B cell (primary cell): Measurements from ENCODE around the gene SLIRP. TPM values are rescaled to one million over a fixed set of nuclear protein-coding genes. Genes with fewer than 3 reads are reported as not detected.

Experiments
- ATAC-seq: fragments of 200-7000 bp; cut with Tn5 transposase; one replicate; pipeline ENCODE4 v1.10.0; 2021; ENCODE audit warnings: low read depth, mild to moderate bottlenecking, moderate number of reproducible peaks, moderate library complexity
- CTCF ChIA-PET: fragments of 350-600 bp; sonication (Branson Sonifier 250); formaldehyde crosslinking; loops from one replicate; lab custom pipeline; 2021; ENCODE audit warnings: antibody characterized with exemption, inconsistent platforms; lab: Charles Lee
- POLR2A ChIA-PET: fragments of 350-600 bp; sonication (Branson Sonifier 250); formaldehyde crosslinking; loops from one replicate; lab custom pipeline; 2021; ENCODE audit warnings: antibody characterized with exemption; lab: Charles Lee
- DNase-seq: peaks from one replicate; pipeline ENCODE4 v3.0.0; 2013
- H2AFZ ChIP-seq: 2 replicates; pipeline ENCODE4 v1.6.1; 2012; ENCODE audit warnings: mild to moderate bottlenecking, low read depth, low read length; ENCODE audit not compliant: insufficient read depth, poor library complexity, severe bottlenecking
- H3K27ac ChIP-seq, 2 donors: 1 replicate in 1 of 2; 2 replicates in 1 of 2; pipeline ENCODE4 v1.5.1; 2012 to 2013; ENCODE audit warnings: low read length in 2 of 2, mild to moderate bottlenecking in 2 of 2, moderate library complexity in 1 of 2
- H3K27me3 ChIP-seq, 4 experiments: fragments of 200-600 bp in 1 of 4; sonication (generic) in 1 of 4; replicated peaks in 1 of 4; 1 replicate in 2 of 4; 2 replicates in 2 of 4; pipeline versions ENCODE4 v1.6.1 to v1.7.0; 2013 to 2016; ENCODE audit warnings: low read length in 3 of 4, mild to moderate bottlenecking in 2 of 4, mixed read lengths in 1 of 4, moderate library complexity in 1 of 4; ENCODE audit not compliant: insufficient read depth in 4 of 4, control insufficient read depth in 3 of 4; ENCODE audit errors: control extremely low read depth in 1 of 4
- H3K36me3 ChIP-seq, 2 experiments: replicated peaks in 1 of 2; 1 replicate in 1 of 2; 2 replicates in 1 of 2; pipeline versions ENCODE4 v1.6.1 to v1.7.1; 2013; ENCODE audit warnings: low read length in 1 of 2; ENCODE audit not compliant: insufficient read depth in 2 of 2, control insufficient read depth in 1 of 2; ENCODE audit errors: control extremely low read depth in 1 of 2, extremely low read depth in 1 of 2
- H3K4me1 ChIP-seq, 2 donors: fragments of 200-600 bp in 1 of 2; sonication (generic) in 1 of 2; 1 replicate in 1 of 2; 2 replicates in 1 of 2; pipeline versions ENCODE4 v1.5.1 to v1.6.1; 2013 to 2017; ENCODE audit warnings: low read length in 2 of 2; ENCODE audit not compliant: control insufficient read depth in 2 of 2, insufficient read depth in 2 of 2
- H3K4me2 ChIP-seq: replicated peaks from 2 replicates; pipeline ENCODE3; 2012; ENCODE audit warnings: mild to moderate bottlenecking, low read depth, low read length; ENCODE audit not compliant: poor library complexity, severe bottlenecking
- H3K4me3 ChIP-seq, 5 experiments: fragments of 200-600 bp in 1 of 5; sonication (generic) in 1 of 5; 1 replicate in 3 of 5; 2 replicates in 2 of 5; pipeline versions ENCODE4 v1.5.1 to v1.7.0; 2011 to 2016; ENCODE audit warnings: low read length in 4 of 5, mild to moderate bottlenecking in 4 of 5, low read depth in 2 of 5, control low read depth in 1 of 5, moderate library complexity in 1 of 5; ENCODE audit not compliant: insufficient read depth in 1 of 5; ENCODE audit errors: control extremely low read depth in 1 of 5, extremely low read depth in 1 of 5
- H3K79me2 ChIP-seq: fragments of 200-600 bp; sonication (generic); one replicate; pipeline ENCODE4 v1.6.0; 2016; ENCODE audit warnings: low read length; ENCODE audit not compliant: control insufficient read depth, insufficient read depth
- H3K9ac ChIP-seq: fragments of 200-600 bp; sonication (generic); 2 replicates; pipeline ENCODE4 v1.6.1; 2017; ENCODE audit warnings: mild to moderate bottlenecking, low read length, moderate library complexity
- H3K9me3 ChIP-seq, 3 donors: one replicate each; pipeline versions ENCODE4 v1.6.1 to v1.7.1; 2013; ENCODE audit warnings: low read length in 2 of 3; ENCODE audit not compliant: control insufficient read depth in 2 of 3, insufficient read depth in 1 of 3; ENCODE audit errors: control extremely low read depth in 1 of 3
- H4K20me1 ChIP-seq: 2 replicates; pipeline ENCODE4 v1.6.0; 2012; ENCODE audit warnings: mild to moderate bottlenecking, low read length; ENCODE audit not compliant: insufficient read depth, control insufficient read depth, poor library complexity, severe bottlenecking
- H3K27ac Mint-ChIP-seq: one replicate; pipeline ENCODE4 v1.8.0; 2021; ENCODE audit warnings: mixed read lengths
- H3K27me3 Mint-ChIP-seq: one replicate; pipeline ENCODE4 v1.8.0; 2021; ENCODE audit warnings: mixed read lengths
- H3K4me1 Mint-ChIP-seq: one replicate; pipeline ENCODE4 v1.8.0; 2021; ENCODE audit warnings: mixed read lengths
- H3K4me3 Mint-ChIP-seq: one replicate; pipeline ENCODE4 v1.8.0; 2021; ENCODE audit warnings: mixed read lengths
- H3K9me3 Mint-ChIP-seq: one replicate; pipeline ENCODE4 v1.8.0; 2022; ENCODE audit warnings: mixed read lengths; ENCODE audit not compliant: insufficient read depth
- EZH2 ChIP-seq: IDR thresholded peaks from 2 replicates; pipeline ENCODE4 v1.6.1; 2012; ENCODE audit warnings: borderline replicate concordance, low read depth, mild to moderate bottlenecking, moderate library complexity, low read length; ENCODE audit not compliant: insufficient read depth, poor library complexity, severe bottlenecking
- WGBS: methylation state at CpG from one replicate; pipeline ENCODE4 v1.1.5; 2013; ENCODE audit warnings: missing lambda C conversion rate; ENCODE audit not compliant: insufficient coverage; 5-methylcytosine and 5-hydroxymethylcytosine counted together
- intact Hi-C: fragments of 100-400 bp; cut with micrococcal nuclease; formaldehyde crosslinking; loops from one replicate; pipeline ENCODE4 v1.10.0; 2022
- polyA plus RNA-seq: library from polyadenylated mRNA; depleted of rRNA; stranded (reverse); fragments of >200 nt; gene quantifications from 2 replicates; pipeline ENCODE4 v1.2.3, GENCODE V29; 2012
- total RNA-seq, 2 donors: library from RNA; stranded (reverse); fragments of 120-200 nt in 1 of 2; gene quantifications; 1 replicate in 1 of 2; 2 replicates in 1 of 2; pipeline versions ENCODE4 v1.2.3 to v1.2.4, GENCODE V29; 2013 to 2022
- TF ChIP-seq, protein P1 (sequence below): fragments of 200-600 bp; IDR thresholded peaks from one replicate; pipeline ENCODE4 v1.8.0; 2022; ENCODE audit warnings: antibody characterized with exemption, mild to moderate bottlenecking

Gene SLIRP
- total and polyA plus RNA-seq, 2 donors (not counting 1 experiment from before 2014, with no cell fraction given), result 33.8 to 36.7 TPM

DNA sequence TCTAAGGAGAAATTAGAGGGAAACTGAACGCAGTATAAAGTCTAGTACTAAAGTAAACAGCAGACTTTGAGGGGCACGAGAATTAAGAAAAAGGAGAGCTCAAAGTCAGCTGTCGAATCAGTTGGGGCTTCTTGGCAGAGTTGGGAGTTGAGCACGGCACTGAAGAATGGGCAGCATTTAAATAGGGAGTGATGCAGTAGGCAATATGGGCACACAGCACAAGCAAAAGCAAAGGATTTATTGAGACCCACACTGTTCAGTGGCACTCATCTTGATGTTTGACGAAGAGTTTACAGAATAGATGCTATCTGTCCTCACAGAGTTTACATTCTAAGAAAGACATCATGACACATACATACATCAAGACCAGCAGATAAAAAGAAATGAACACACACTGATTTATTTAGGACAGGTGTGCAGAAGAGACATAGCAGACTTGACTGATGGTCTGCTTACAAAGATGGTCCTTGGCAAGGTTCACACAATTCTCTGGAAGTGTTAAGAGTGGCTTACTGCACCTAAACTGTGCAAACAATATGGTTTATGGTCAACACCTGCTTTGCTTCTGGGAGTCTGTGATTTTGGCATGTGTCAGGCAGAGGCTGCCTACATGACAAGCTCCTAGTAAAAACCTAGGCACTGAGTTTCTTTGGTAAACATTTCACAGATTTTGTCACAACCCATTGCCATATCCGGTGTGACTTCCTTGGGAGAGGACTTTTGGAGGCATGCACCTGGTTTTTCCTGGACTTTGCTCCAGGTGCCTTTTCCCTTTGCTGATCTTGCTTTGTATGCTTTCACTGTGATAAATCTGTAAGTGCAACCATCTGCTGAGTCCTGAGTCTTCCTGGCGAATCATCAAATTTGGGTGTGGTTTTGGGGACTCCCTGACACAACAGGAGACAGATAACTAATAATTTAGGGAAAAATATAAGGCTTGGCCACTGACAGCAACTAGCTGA is 26.4 kb upstream of the SLIRP start:
- no peaks in the 10 kb centered on the region for H3K79me2 ChIP-seq
- TF ChIP-seq, protein P1, sequence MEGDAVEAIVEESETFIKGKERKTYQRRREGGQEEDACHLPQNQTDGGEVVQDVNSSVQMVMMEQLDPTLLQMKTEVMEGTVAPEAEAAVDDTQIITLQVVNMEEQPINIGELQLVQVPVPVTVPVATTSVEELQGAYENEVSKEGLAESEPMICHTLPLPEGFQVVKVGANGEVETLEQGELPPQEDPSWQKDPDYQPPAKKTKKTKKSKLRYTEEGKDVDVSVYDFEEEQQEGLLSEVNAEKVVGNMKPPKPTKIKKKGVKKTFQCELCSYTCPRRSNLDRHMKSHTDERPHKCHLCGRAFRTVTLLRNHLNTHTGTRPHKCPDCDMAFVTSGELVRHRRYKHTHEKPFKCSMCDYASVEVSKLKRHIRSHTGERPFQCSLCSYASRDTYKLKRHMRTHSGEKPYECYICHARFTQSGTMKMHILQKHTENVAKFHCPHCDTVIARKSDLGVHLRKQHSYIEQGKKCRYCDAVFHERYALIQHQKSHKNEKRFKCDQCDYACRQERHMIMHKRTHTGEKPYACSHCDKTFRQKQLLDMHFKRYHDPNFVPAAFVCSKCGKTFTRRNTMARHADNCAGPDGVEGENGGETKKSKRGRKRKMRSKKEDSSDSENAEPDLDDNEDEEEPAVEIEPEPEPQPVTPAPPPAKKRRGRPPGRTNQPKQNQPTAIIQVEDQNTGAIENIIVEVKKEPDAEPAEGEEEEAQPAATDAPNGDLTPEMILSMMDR, result no peak
- no peak for TF ChIP-seq EZH2
- no peaks in the 10 kb centered on the region for H3K4me1 ChIP-seq
- H3K27me3 Mint-ChIP-seq, result no peaks in the 10 kb centered on the region
- H2AFZ ChIP-seq, result no peak overlapping the region
- H3K9me3 Mint-ChIP-seq, result no peaks in the 10 kb centered on the region
- DNase-seq (no peak), ATAC-seq (no peak)
- H3K27ac ChIP-seq, result no peak overlapping the region
- H3K9me3 ChIP-seq, result no peaks in the 10 kb centered on the region
- no peak overlapping the region for H3K4me2 ChIP-seq
- H3K4me3 Mint-ChIP-seq, result no peak overlapping the region
- intact Hi-C loops, result no loop called here
- ChIA-PET POLR2A (no interaction called here), CTCF (no interaction called here)
- no peak overlapping the region for H3K9ac ChIP-seq
- peaks cover 10 to 12% of the 10 kb centered on the region in 2 experiments for H3K36me3 ChIP-seq
- no peak overlapping the region for H3K27ac Mint-ChIP-seq
- no peaks in the 10 kb centered on the region for H3K27me3 ChIP-seq
- H3K4me1 Mint-ChIP-seq, result no peaks in the 10 kb centered on the region
- H3K4me3 ChIP-seq, result no peak overlapping the region
- H4K20me1 ChIP-seq, result no peaks in the 10 kb centered on the region
- WGBS, result 100% methylated on average over 4 of the region's 7 CpGs

- no peaks in the 10 kb centered on the region for H3K27me3 Mint-ChIP-seq
- H3K9me3 ChIP-seq, result no peaks in the 10 kb centered on the region
- peaks cover 10 to 12% of the 10 kb centered on the region in 2 experiments for H3K36me3 ChIP-seq
- ChIA-PET POLR2A (no interaction called here), CTCF (no interaction called here)
- H3K27ac ChIP-seq, result no peak overlapping the region
- no peaks in the 10 kb centered on the region for H3K27me3 ChIP-seq
- TF ChIP-seq, protein P1, result no peak
- TF ChIP-seq EZH2, result no peak
- no peaks in the 10 kb centered on the region for H3K4me1 Mint-ChIP-seq
- intact Hi-C loops, result no loop called here
- DNase-seq, result no peak
- no peak overlapping the region for H3K4me3 ChIP-seq
- no peak for ATAC-seq
- H3K79me2 ChIP-seq, result no peaks in the 10 kb centered on the region
- H3K9me3 Mint-ChIP-seq, result no peaks in the 10 kb centered on the region
- H3K4me3 Mint-ChIP-seq, result no peak overlapping the region
- no peak overlapping the region for H2AFZ ChIP-seq
- no peak overlapping the region for H3K4me2 ChIP-seq
- H3K9ac ChIP-seq, result no peak overlapping the region
- no peaks in the 10 kb centered on the region for H4K20me1 ChIP-seq
- whole genome bisulfite sequencing, result no CpG with 5 or more reads among the region's 1 CpG
- H3K4me1 ChIP-seq, result no peaks in the 10 kb centered on the region
- H3K27ac Mint-ChIP-seq, result no peak overlapping the region
Measured at GRCh38 chr14:77682158-77682553, 25.7 kb upstream of the SLIRP start.
